ENCODE data around the gene RTN4RL1. TPM values are rescaled to one million over a fixed set of nuclear protein-coding genes. Genes with fewer than 3 reads are reported as not detected.

RTN4RL1 gene
- total and polyA plus RNA-seq, 9 of the 15 experiments (the other 6 are each of a cell fraction or from before 2014, with no cell fraction given): 0.04 to 0.06 (median 0.04) TPM; not detected in 5

DNA sequence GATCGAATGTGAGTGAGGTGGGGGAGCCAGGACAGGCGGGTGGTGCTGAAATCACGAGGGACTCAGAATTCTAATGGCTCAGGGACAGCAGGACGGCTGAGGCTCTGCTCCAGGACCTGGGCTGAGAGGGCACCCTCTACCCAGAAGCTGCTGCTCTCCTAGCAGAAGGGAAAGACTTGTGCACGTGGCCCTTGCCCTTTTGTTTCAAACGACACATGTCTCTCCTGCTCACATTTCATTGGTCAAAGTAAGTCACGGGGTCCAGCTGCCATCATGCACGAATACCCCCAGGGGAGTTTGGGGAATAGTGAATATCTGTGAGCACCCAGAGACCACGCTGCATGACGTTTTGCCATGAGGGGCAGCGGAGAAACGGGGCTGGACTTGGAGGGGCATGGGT, 73.2 kb downstream of the RTN4RL1 start (continued):
- peak; percentile 19 for TF ChIP-seq PRDM10 (IDR thresholded peaks at IDR 0.05; ENCODE audit: partially characterized antibody)
- no peak for TF ChIP-seq MBD2 (IDR thresholded peaks at IDR 0.05; ENCODE audit: borderline replicate concordance, low read depth)
- no peak for TF ChIP-seq RBM34 (IDR thresholded peaks at IDR 0.05; ENCODE audit: borderline replicate concordance, insufficient read depth, low read length)
- TF ChIP-seq NFYB (IDR thresholded peaks at IDR 0.05; ENCODE audit: extremely low read depth, insufficient read length): peak; percentile 14
- TF ChIP-seq GTF2E2 (tag; IDR thresholded peaks at IDR 0.05): no peak
- TF ChIP-seq KDM5B (IDR thresholded peaks at IDR 0.05; ENCODE audit: insufficient replicate concordance, low read depth, low read length): no peak
- TF ChIP-seq EHMT2 (IDR thresholded peaks at IDR 0.05): no peak
- TF ChIP-seq MGA (IDR thresholded peaks at IDR 0.05): peak; percentile 84
- TF ChIP-seq ZNF764 (CRISPR knock-in tag; IDR thresholded peaks at IDR 0.05; ENCODE audit: low read depth): no peak
- TF ChIP-seq RAD51 (IDR thresholded peaks at IDR 0.05; ENCODE audit: borderline replicate concordance, low read depth): peak; percentile 68; the same call in 1 of the 2 replicates
- TF ChIP-seq ZBTB1 (CRISPR knock-in tag; IDR thresholded peaks at IDR 0.05; ENCODE audit: borderline replicate concordance, low read depth): no peak
- TF ChIP-seq ZBTB34 (CRISPR knock-in tag; IDR thresholded peaks at IDR 0.05): no peak
